Right atrium auricular region (tissue), 2 donors: ENCODE measurements around the gene SLX4. TPM values are rescaled to one million over a fixed set of nuclear protein-coding genes. Genes with fewer than 3 reads are reported as not detected.

Source experiments
- DNase-seq: peaks from one replicate; pipeline ENCODE4 v3.0.0-alpha.2; 2019; ENCODE audit warnings: low spot score
- H3K27ac ChIP-seq, 2 donors: fragments of 200-600 bp; sonication (generic); 1 replicate in 1 of 2; 2 replicates in 1 of 2; pipeline ENCODE4 v1.5.1; 2016 to 2019
- H3K27me3 ChIP-seq, 2 donors: fragments of 200-600 bp; sonication (generic); one replicate each; pipeline versions ENCODE4 v1.5.1 to v1.6.0; 2017 to 2019
- H3K36me3 ChIP-seq: fragments of 200-600 bp; sonication (generic); one replicate; pipeline ENCODE4 v1.5.1; 2016
- H3K4me1 ChIP-seq, 2 donors: fragments of 200-600 bp; sonication (generic); one replicate each; pipeline versions ENCODE4 v1.5.1 to v1.6.0; 2017 to 2019
- H3K4me3 ChIP-seq, 2 donors: fragments of 200-600 bp; sonication (generic); 1 replicate in 1 of 2; 2 replicates in 1 of 2; pipeline ENCODE4 v1.5.1; 2017 to 2019; ENCODE audit warnings: mild to moderate bottlenecking in 1 of 2, moderate library complexity in 1 of 2
- H3K9me3 ChIP-seq, 2 donors: fragments of 200-600 bp; sonication (generic); one replicate each; pipeline ENCODE4 v1.5.1; 2019
- total RNA-seq, 2 donors: library from RNA; depleted of rRNA; stranded (reverse); fragments of >200 nt; gene quantifications; one replicate each; pipeline ENCODE4 v1.1.0, GENCODE V29; 2016
- TF ChIP-seq, protein P1 (sequence below), 2 donors: fragments of 200-600 bp; sonication (generic); IDR thresholded peaks; one replicate each; pipeline ENCODE4 v1.5.1; 2019; ENCODE audit warnings: antibody characterized with exemption in 2 of 2

SLX4 gene
- total RNA-seq, 2 donors from 2014 or later, result 1.9 to 2.4 TPM

DNA sequence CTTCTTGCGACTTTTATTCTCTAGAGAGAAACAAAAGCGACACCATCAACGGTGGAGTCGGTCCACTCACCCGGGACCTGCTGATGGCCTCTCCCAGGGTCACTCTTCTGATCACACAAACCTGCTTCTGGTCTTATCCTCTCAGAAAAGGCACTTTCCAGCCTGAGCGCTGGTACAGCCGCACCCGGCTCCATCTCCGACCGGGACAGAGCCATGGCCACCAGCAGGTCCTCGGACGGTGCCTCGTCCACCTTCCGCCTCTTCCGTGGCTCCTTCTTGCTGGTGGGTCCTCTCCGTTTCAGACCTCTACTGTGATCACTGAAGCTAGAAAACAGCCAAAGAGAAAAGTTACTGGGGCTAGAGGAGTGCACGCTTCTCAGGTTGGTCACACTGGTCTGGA lies 13.7 kb downstream of the SLX4 start:
- Histone ChIP-seq H3K9me3 (no peaks in the 10 kb centered on the region), H3K27ac (no peak overlapping the region), H3K27me3 (no peaks in the 10 kb centered on the region), H3K4me3 (no peak overlapping the region), H3K36me3 (peaks cover 8% of the 10 kb centered on the region), H3K4me1 (no peaks in the 10 kb centered on the region)
- DNase-seq, result no peak
- TF ChIP-seq, protein P1, sequence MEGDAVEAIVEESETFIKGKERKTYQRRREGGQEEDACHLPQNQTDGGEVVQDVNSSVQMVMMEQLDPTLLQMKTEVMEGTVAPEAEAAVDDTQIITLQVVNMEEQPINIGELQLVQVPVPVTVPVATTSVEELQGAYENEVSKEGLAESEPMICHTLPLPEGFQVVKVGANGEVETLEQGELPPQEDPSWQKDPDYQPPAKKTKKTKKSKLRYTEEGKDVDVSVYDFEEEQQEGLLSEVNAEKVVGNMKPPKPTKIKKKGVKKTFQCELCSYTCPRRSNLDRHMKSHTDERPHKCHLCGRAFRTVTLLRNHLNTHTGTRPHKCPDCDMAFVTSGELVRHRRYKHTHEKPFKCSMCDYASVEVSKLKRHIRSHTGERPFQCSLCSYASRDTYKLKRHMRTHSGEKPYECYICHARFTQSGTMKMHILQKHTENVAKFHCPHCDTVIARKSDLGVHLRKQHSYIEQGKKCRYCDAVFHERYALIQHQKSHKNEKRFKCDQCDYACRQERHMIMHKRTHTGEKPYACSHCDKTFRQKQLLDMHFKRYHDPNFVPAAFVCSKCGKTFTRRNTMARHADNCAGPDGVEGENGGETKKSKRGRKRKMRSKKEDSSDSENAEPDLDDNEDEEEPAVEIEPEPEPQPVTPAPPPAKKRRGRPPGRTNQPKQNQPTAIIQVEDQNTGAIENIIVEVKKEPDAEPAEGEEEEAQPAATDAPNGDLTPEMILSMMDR (IDR thresholded peaks at IDR 0.05), result no peak

DNA sequence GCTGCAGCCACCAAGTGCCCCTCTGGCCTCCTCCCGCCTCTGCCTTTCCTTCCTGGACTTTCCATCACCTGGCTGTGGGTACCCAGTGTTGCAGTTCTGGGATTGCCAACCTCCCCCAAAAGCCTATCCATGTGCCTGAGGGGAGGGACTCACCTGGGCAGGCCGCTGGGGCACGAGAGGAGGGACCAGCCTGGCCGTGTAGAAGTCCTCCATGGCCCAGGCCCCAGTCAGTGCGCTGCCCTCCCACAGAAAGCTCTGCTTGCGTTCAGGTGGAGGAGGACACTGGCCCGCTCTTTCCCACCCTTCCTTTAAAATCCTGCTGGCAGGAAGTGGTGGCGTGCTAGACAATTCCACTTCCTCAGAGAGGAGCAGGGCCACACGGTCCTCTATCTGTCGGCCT lies 14.2 kb downstream of the SLX4 start:
- DNase-seq, result no peak

DNA sequence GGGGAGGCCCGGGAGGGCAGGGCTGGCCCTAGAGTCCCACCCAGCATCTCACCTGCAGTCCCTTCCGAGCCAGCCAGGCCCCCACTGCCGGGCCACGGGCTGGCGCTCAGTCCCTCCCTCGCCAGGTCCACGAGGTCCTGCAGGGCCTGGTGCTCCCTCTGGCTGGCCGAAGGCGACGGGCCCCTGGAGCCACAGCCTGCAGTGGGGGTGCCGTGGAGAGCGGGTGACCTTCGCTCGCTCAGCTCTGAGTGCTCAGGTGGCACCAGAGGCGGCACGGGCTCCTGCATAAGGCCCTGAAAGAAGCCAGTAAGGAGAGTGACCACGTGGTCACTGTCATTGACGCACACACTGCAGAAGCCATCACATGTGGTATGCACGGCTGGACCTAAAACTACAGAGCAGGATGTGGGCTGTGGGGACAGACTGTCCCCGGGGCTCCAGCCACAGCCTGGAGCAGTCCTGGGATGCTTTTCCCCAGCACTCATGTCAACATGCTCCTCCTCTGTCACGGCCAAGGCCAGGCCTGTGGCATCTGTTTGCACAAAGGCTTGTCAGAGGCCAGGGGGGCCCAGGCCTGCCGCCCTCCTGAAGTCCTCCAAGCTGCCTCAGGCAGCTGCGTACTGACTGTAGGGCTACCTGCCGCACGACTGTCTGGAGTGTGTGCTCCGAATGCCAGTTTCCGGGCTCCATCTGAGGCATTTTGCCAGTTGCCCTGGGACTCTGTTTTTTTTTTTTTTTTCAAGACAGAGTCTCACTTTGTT lies 15.1 kb downstream of the SLX4 start:
- TF ChIP-seq, protein P1 (IDR thresholded peaks at IDR 0.05), result no peak
- H3K27ac ChIP-seq, result no peak overlapping the region
- H3K4me1 ChIP-seq, result peaks cover 0 to 10% of the 10 kb centered on the region in 2 donors
- DNase-seq, result no peak
- no peak overlapping the region for H3K4me3 ChIP-seq
- H3K27me3 ChIP-seq, result no peaks in the 10 kb centered on the region
- no peaks in the 10 kb centered on the region for H3K9me3 ChIP-seq
- H3K36me3 ChIP-seq, result peaks cover 8% of the 10 kb centered on the region

More for the DNA sequence above, 14.2 kb downstream of the SLX4 start:
- TF ChIP-seq, protein P1 (IDR thresholded peaks at IDR 0.05), result no peak
- Histone ChIP-seq H3K27me3 (no peaks in the 10 kb centered on the region), H3K27ac (no peak overlapping the region), H3K9me3 (no peaks in the 10 kb centered on the region), H3K4me3 (no peak overlapping the region), H3K4me1 (peaks cover 0 to 1% of the 10 kb centered on the region in 2 donors), H3K36me3 (peaks cover 8% of the 10 kb centered on the region)

DNA sequence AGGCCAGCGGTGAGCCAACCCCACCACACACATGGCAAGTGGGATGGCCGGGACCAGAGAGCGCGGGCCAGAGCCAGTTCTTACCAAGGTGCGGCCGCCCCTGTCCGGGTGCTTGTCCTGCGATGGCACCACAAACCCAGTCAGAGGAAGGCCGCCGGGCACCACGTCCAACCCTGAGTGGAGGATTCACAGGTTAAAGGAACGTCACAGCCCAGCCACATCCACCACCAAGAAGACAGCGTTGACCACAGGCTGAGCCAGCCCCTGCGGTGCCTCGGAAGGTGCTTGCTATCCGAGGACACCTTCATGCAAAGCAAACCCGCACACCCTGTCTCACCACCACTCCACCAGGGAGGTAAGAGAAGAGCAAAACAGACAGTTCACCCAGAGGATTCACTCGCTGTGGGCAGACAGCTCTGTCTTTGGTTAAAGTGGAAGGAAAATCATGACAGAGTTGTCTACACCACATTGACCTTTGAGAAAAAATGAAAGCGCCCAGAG lies 15.8 kb downstream of the SLX4 start:
- TF ChIP-seq, protein P1 (IDR thresholded peaks at IDR 0.05), result no peak

DNA sequence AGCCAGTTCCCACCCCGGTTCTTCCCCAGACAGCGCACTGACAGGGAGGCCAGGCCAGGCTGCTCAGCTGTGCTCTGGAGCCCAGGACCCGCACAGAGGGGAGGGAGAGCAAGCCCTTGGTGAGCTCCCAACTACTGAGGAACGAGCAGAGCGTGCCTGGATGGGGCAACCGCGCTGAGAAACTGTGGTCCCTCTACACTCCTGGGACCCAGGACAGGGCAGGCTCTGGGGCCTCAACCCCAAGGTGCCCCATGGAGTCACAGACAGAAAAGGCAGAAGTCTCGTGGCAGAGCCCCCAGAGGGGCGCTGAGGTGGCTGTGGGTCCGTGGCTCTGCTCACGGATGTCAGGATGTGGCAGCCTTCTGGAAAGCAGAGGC lies 16.3 kb downstream of the SLX4 start:
- Histone ChIP-seq H3K36me3 (peaks cover 4% of the 10 kb centered on the region), H3K4me1 (peaks cover 0 to 13% of the 10 kb centered on the region in 2 donors), H3K4me3 (no peak overlapping the region), H3K9me3 (no peaks in the 10 kb centered on the region), H3K27me3 (no peaks in the 10 kb centered on the region), H3K27ac (no peak overlapping the region)
- no peak for DNase-seq
- TF ChIP-seq, protein P1 (IDR thresholded peaks at IDR 0.05), result no peak

More for the DNA sequence above, 15.8 kb downstream of the SLX4 start:
- Histone ChIP-seq H3K36me3 (peaks cover 4% of the 10 kb centered on the region), H3K9me3 (no peaks in the 10 kb centered on the region), H3K27ac (no peak overlapping the region), H3K4me3 (no peak overlapping the region), H3K27me3 (no peaks in the 10 kb centered on the region), H3K4me1 (peaks cover 0 to 13% of the 10 kb centered on the region in 2 donors)
- no peak for DNase-seq
